ENCODE results near the gene MAVS.

DNA sequence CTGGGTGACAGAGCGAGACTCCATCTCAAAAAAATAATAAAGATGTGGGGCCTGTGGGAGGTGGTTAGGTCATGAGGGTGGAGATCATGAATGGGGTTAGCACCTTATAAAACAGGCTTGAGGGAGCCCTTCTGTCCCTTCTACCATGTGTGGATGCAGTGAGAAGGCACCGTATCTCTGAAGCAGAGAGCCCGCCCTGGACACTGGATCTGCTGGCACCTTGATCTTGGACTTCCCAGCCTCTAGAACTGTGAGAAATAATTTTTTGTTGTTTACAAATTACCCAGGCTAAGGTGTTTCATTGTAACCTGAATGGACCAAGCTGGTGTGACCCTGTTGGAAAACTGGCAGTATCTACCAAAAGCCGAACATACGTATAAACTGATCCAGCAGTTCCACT lies 26.9 kb downstream of the MAVS start:
- TF ChIP-seq SUZ12 (IDR thresholded peaks at IDR 0.05) (no peak), ARNT (IDR thresholded peaks at IDR 0.05) (no peak), ELF4 (IDR thresholded peaks at IDR 0.05) (no peak), FOXK2 (IDR thresholded peaks at IDR 0.05) (no peak), LEF1 (IDR thresholded peaks at IDR 0.05; ENCODE audit: borderline replicate concordance) (no peak), SP1 (IDR thresholded peaks at IDR 0.05) (no peak), ZNF384 (IDR thresholded peaks at IDR 0.05) (no peak), TARDBP (IDR thresholded peaks at IDR 0.05) (no peak), HDGF (IDR thresholded peaks at IDR 0.05; ENCODE audit: borderline replicate concordance) (no peak), FOXA1 (IDR thresholded peaks at IDR 0.05) (no peak), NFRKB (IDR thresholded peaks at IDR 0.05) (no peak), FOXM1 (IDR thresholded peaks at IDR 0.05; ENCODE audit: borderline replicate concordance) (no peak)
- TF ChIP-seq, protein P1, sequence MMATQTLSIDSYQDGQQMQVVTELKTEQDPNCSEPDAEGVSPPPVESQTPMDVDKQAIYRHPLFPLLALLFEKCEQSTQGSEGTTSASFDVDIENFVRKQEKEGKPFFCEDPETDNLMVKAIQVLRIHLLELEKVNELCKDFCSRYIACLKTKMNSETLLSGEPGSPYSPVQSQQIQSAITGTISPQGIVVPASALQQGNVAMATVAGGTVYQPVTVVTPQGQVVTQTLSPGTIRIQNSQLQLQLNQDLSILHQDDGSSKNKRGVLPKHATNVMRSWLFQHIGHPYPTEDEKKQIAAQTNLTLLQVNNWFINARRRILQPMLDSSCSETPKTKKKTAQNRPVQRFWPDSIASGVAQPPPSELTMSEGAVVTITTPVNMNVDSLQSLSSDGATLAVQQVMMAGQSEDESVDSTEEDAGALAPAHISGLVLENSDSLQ (IDR thresholded peaks at IDR 0.05) = no peak
